GM19351 (cell line): ENCODE measurements around the gene UNC50.
A peak's percentile ranks its signal among the peaks of the same experiment; 100 is the strongest.
"Not testable (repeated sequence)": the region's sequence is repeated elsewhere in the genome, so short reads cannot be mapped to it uniquely, and the experiment has no call there.

Experiments used
- ATAC-seq: cut with Tn5 transposase; IDR thresholded peaks from one replicate; pipeline ENCODE4 v1.9.1; 2021; ENCODE audit warnings: mild to moderate bottlenecking, moderate library complexity; ENCODE audit not compliant: unreplicated experiment

The UNC50 gene

GRCh38 chr2:98573426-98573825 is 35.0 kb upstream of the UNC50 start:
- ATAC-seq = no peak

GRCh38 chr2:98576666-98577312 is 31.6 kb upstream of the UNC50 start:
- ATAC-seq = no peak

- ATAC-seq = no peak
Observed at GRCh38 chr2:98577313-98577712, 31.1 kb upstream of the UNC50 start.

- ATAC-seq = no peak
Observed at GRCh38 chr2:98578231-98578630, 30.2 kb upstream of the UNC50 start.

GRCh38 chr2:98579926-98580325 is 28.5 kb upstream of the UNC50 start:
- no peak for ATAC-seq

GRCh38 chr2:98580656-98581284 is 27.6 kb upstream of the UNC50 start:
- ATAC-seq = no peak

- ATAC-seq = no peak
Observed at GRCh38 chr2:98582523-98582922, 25.9 kb upstream of the UNC50 start.

GRCh38 chr2:98583276-98583675 is 25.1 kb upstream of the UNC50 start:
- ATAC-seq = no peak

- no peak for ATAC-seq
Observed at GRCh38 chr2:98583816-98584618, 24.4 kb upstream of the UNC50 start.

GRCh38 chr2:98585386-98585785 is 23.0 kb upstream of the UNC50 start:
- no peak for ATAC-seq

- ATAC-seq = no peak
Observed at GRCh38 chr2:98586551-98587140, 21.7 kb upstream of the UNC50 start.

- ATAC-seq = no peak
Observed at GRCh38 chr2:98588880-98589431, 19.4 kb upstream of the UNC50 start.

GRCh38 chr2:98589489-98589888 is 18.9 kb upstream of the UNC50 start:
- ATAC-seq = no peak

GRCh38 chr2:98592565-98592964 is 15.8 kb upstream of the UNC50 start:
- no peak for ATAC-seq

GRCh38 chr2:98594665-98595064 is 13.7 kb upstream of the UNC50 start:
- ATAC-seq = not testable (repeated sequence)

GRCh38 chr2:98598781-98599428 is 9.5 kb upstream of the UNC50 start:
- ATAC-seq = no peak

- peak; percentile 90 for ATAC-seq
Observed at GRCh38 chr2:98601532-98602132, 6.8 kb upstream of the UNC50 start.

- ATAC-seq = no peak
Observed at GRCh38 chr2:98604547-98604946, 3.8 kb upstream of the UNC50 start.

GRCh38 chr2:98605076-98605475 is 3.3 kb upstream of the UNC50 start:
- ATAC-seq = no peak

GRCh38 chr2:98606431-98606830 is 2.0 kb upstream of the UNC50 start:
- ATAC-seq = no peak
